Suprapubic skin (tissue), 4 donors: ENCODE results near the gene HSPB6. TPM values are rescaled to one million over a fixed set of nuclear protein-coding genes. Genes with fewer than 3 reads are reported as not detected.

Experiments used
- DNase-seq, 2 donors: peaks; one replicate each; pipeline ENCODE4 v3.0.0-alpha.2; 2019; ENCODE audit warnings: low spot score in 2 of 2
- H3K27ac ChIP-seq: fragments of 200-600 bp; sonication (generic); one replicate; pipeline ENCODE4 v1.5.1; 2019
- H3K27me3 ChIP-seq: fragments of 200-600 bp; sonication (generic); one replicate; pipeline ENCODE4 v1.5.1; 2019
- H3K36me3 ChIP-seq: fragments of 200-600 bp; sonication (generic); one replicate; pipeline ENCODE4 v1.5.1; 2019
- H3K4me1 ChIP-seq: fragments of 200-600 bp; sonication (generic); one replicate; pipeline ENCODE4 v1.5.1; 2019
- H3K4me3 ChIP-seq: fragments of 200-600 bp; sonication (generic); one replicate; pipeline ENCODE4 v1.5.1; 2019; ENCODE audit warnings: mild to moderate bottlenecking
- H3K9me3 ChIP-seq: fragments of 200-600 bp; sonication (generic); one replicate; pipeline ENCODE4 v1.5.1; 2019
- CTCF ChIP-seq, 2 donors: fragments of 200-600 bp in 1 of 2; fragments of 450-650 bp in 1 of 2; sonication (generic) in 1 of 2; IDR thresholded peaks; one replicate each; pipeline ENCODE4 v1.5.1; 2016 to 2019; ENCODE audit warnings: antibody characterized with exemption in 2 of 2, mild to moderate bottlenecking in 1 of 2, moderate library complexity in 1 of 2
- EP300 ChIP-seq: sonication (generic); formaldehyde crosslinking; IDR thresholded peaks from one replicate; pipeline ENCODE4 v1.6.1; 2017; ENCODE audit warnings: antibody characterized with exemption
- POLR2A ChIP-seq, 2 donors: fragments of 450-650 bp; IDR thresholded peaks; one replicate each; pipeline ENCODE4 v1.6.1; 2017; ENCODE audit warnings: antibody characterized with exemption in 2 of 2, mild to moderate bottlenecking in 2 of 2, moderate library complexity in 2 of 2
- POLR2AphosphoS5 ChIP-seq, 3 donors: sonication (generic); formaldehyde crosslinking; IDR thresholded peaks; one replicate each; pipeline ENCODE4 v1.6.1; 2017; ENCODE audit warnings: antibody characterized with exemption in 3 of 3
- WGBS: methylation state at CpG from one replicate; pipeline ENCODE4 v1.1.5; 2018; 5-methylcytosine and 5-hydroxymethylcytosine counted together
- total RNA-seq, 4 donors: library from RNA; depleted of rRNA; stranded (reverse); fragments of >200 nt; gene quantifications; one replicate each; pipeline ENCODE4 v1.1.0, GENCODE V29; 2016

Gene HSPB6
- total RNA-seq, 4 donors from 2014 or later: 4.1 to 13.4 (median 5.5) TPM

- H3K27ac ChIP-seq: peak overlapping the region; percentile 100
- peaks cover 5% of the 10 kb centered on the region for H3K36me3 ChIP-seq
- peaks cover 47% of the 10 kb centered on the region for H3K4me1 ChIP-seq
- no peaks in the 10 kb centered on the region for H3K9me3 ChIP-seq
- peak overlapping the region; percentile 86 for H3K4me3 ChIP-seq
- no peaks in the 10 kb centered on the region for H3K27me3 ChIP-seq
- WGBS: 12% methylated on average over 4 of the region's 4 CpGs
- TF ChIP-seq POLR2AphosphoS5 (IDR thresholded peaks at IDR 0.05) (no peak), POLR2A (IDR thresholded peaks at IDR 0.05) (no peak)
- no peak for DNase-seq
These were observed 10.8 kb downstream of the HSPB6 start for GRCh38 chr19:35746087-35746462.

GRCh38 chr19:35745328-35746086 is 11.3 kb downstream of the HSPB6 start, which contains the start of the genes PSENEN and U2AF1L4:
PSENEN (plus strand) TSS chr19:35745651; CDS start chr19:35745931, 280 bp downstream.
U2AF1L4 (minus strand) TSS chr19:35745418; CDS start chr19:35745391, 27 bp downstream.
- WGBS: 0% methylated on average over 24 of the region's 40 CpGs
- H3K27me3 ChIP-seq: no peaks in the 10 kb centered on the region
- H3K4me3 ChIP-seq: peak within 1 kb of the TSS; percentile 86
- TF ChIP-seq EP300: no peak
- peak in 1 of 2 donors; percentile 22 for TF ChIP-seq POLR2A (IDR thresholded peaks at IDR 0.05)
- TF ChIP-seq POLR2AphosphoS5 (IDR thresholded peaks at IDR 0.05): peak in 1 of 3 donors; percentile 40
- H3K4me1 ChIP-seq: peaks cover 51% of the 10 kb centered on the region
- peak within 1 kb of the TSS; percentile 100 for H3K27ac ChIP-seq
- H3K36me3 ChIP-seq: peaks cover 5% of the 10 kb centered on the region
- peak; percentile 98 to 99 for DNase-seq
- no peaks in the 10 kb centered on the region for H3K9me3 ChIP-seq

GRCh38 chr19:35744430-35745327 is 12.2 kb downstream of the HSPB6 start:
- H3K4me1 ChIP-seq: peaks cover 53% of the 10 kb centered on the region
- 7% methylated on average over 39 of the region's 41 CpGs for WGBS

GRCh38 chr19:35743640-35744429 is 13.0 kb downstream of the HSPB6 start:
- H3K27me3 ChIP-seq: no peaks in the 10 kb centered on the region
- H3K27ac ChIP-seq: no peak overlapping the region
- H3K4me1 ChIP-seq: peaks cover 48% of the 10 kb centered on the region
- peaks cover 7% of the 10 kb centered on the region for H3K36me3 ChIP-seq
- no peak for TF ChIP-seq POLR2A (IDR thresholded peaks at IDR 0.05)
- no peak for TF ChIP-seq CTCF (IDR thresholded peaks at IDR 0.05)
- WGBS: 91% methylated on average over 19 of the region's 19 CpGs
- no peaks in the 10 kb centered on the region for H3K9me3 ChIP-seq
- peak overlapping the region; percentile 86 for H3K4me3 ChIP-seq
- DNase-seq: no peak

More at GRCh38 chr19:35744430-35745327, 12.2 kb downstream of the HSPB6 start:
- Histone ChIP-seq H3K9me3 (no peaks in the 10 kb centered on the region), H3K27ac (peak overlapping the region; percentile 100), H3K4me3 (peak overlapping the region; percentile 86), H3K27me3 (no peaks in the 10 kb centered on the region), H3K36me3 (peaks cover 5% of the 10 kb centered on the region)
- DNase-seq: peak; percentile 98 to 99
- TF ChIP-seq EP300 (no peak), POLR2AphosphoS5 (IDR thresholded peaks at IDR 0.05) (peak in 1 of 3 donors; percentile 10), CTCF (IDR thresholded peaks at IDR 0.05) (peak in 1 of 2 donors; percentile 27), POLR2A (IDR thresholded peaks at IDR 0.05) (no peak)

GRCh38 chr19:35742121-35742724 is 14.6 kb downstream of the HSPB6 start, which contains the start of gene IGFLR1:
IGFLR1 (minus strand) TSS chr19:35742452; CDS start chr19:35741180, 1,272 bp downstream.
- H3K9me3 ChIP-seq: no peaks in the 10 kb centered on the region
- 80% methylated on average over 9 of the region's 9 CpGs for WGBS
- no peak for DNase-seq
- peaks cover 22% of the 10 kb centered on the region for H3K36me3 ChIP-seq
- H3K4me3 ChIP-seq: peak within 1 kb of the TSS; percentile 69
- H3K4me1 ChIP-seq: peaks cover 40% of the 10 kb centered on the region
- H3K27ac ChIP-seq: peak within 1 kb of the TSS; percentile 79
- TF ChIP-seq CTCF (IDR thresholded peaks at IDR 0.05): no peak
- no peak for TF ChIP-seq EP300
- TF ChIP-seq POLR2A (IDR thresholded peaks at IDR 0.05): no peak
- TF ChIP-seq POLR2AphosphoS5 (IDR thresholded peaks at IDR 0.05): no peak
- H3K27me3 ChIP-seq: no peaks in the 10 kb centered on the region
